Inflammatory macrophage treated with lipopolysaccharide for 4 hours (primary cell): Measurements from ENCODE around the gene LCMT1.
A peak's percentile ranks its signal among the peaks of the same experiment; 100 is the strongest.
"Not testable (repeated sequence)": the region's sequence is repeated elsewhere in the genome, so short reads cannot be mapped to it uniquely, and the experiment has no call there.

ENCODE experiments used
- DNase-seq: peaks from one replicate; pipeline ENCODE4 v3.0.0-alpha.2; 2020

Gene LCMT1

DNA sequence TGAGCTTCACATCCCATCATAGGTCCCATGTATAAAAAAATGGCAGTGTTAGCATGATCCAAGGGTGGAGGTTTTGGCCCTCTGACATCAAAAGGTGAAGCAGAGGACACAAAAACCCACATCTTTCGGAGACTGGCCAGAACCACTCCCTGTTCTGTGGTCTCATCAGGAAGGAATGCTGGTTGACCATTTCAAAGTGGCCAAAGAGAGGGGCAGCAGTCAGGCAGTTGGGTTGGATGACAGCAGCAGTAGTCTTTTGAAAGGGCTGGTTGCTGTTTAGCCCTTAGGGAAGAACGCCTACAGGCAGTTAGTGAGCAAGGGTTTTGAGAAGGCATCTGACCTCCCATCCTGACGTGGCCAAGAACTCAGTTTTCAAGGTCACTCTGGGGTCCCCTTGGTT, 40.5 kb downstream of the LCMT1 start:
- DNase-seq = no peak

DNA sequence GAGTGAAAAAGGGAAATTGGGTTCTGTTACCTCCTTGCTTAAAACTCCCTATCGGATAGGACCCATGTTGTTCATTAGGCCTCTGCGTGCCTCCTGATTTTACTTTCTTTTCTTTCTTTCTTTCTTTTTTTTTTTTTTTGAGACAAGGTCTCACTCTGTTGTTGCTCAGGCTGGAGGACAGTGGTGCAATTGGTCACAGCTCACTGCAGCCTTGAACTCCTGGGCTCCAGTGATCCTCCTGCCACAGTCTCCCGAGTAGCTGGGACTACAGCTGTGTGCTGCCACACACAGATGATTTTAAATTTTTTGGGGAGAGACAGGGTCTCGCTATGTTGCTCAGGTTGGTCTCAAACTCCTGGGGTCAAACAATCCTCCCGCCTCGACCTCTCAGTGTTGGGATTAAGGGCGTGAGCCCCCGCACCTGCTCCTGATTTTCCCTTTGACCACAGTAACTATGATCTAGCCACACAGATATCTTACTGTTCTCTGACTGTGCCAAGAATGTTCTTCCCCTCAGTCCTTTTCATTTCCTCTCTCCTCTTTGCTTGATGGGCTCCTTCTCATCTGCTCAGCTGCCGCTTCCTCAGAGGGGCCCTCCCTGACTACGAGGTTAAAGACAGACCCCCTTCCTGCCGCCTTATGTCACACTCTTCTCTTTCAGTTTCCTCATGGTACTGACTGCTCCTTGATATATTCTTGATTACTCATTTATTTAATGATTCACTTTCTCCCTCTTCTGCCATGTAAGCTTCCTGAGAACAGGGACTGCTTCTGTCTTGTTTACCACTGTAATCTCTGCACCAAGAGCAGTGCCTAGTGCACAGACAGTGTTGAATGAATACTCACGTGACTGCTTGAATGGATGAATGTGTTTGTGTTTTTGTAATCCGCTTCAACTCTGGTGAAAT, 44.3 kb downstream of the LCMT1 start:
- peak; percentile 6 for DNase-seq

DNA sequence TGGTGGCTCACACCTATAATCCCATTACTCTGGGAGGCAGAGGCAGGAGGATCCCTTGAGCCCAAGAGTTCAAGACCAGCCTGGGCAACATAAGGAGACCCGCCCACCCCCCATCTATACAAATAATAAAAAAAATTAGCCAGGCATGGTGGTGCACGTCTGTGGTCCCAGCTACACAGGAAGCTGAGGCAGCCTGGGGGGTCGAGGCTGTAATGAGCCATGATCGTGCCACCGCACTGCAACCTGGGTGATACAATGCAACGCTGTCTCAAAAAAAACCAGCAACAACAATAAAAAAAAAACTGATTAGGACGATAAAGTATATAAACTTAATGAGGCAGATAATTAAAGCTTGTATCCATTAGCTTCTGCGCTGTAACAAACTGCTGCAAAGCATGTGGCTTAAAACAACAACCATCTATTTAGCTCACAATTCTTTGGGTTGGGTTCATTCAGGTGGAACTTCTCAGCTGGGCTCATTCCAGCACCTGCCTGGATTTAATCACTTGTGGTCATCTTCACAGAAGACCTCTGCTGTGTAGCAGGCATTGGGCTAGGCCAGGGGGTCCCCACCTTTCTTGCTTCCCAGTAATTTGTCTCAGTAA, 45.8 kb downstream of the LCMT1 start:
- no peak for DNase-seq

DNA sequence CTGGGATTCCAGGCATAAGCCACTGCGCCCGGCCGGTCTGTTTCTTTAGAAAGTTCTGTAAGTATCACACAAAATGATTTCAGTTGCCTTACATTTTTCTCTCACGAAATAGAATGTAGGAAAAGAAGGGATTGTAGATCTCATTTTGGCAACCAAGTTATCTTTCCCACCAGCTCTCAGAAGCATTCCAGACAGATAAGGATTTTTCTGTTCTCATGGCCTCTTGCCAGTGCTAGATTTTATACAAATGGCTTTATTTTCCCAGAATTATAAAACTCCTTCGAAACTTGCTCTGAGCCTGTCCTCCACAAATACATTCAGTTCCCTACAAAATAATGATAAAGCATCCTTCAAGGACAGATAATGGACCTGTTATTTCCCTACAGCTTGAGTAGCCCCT, 46.9 kb downstream of the LCMT1 start:
- DNase-seq = no peak

DNA sequence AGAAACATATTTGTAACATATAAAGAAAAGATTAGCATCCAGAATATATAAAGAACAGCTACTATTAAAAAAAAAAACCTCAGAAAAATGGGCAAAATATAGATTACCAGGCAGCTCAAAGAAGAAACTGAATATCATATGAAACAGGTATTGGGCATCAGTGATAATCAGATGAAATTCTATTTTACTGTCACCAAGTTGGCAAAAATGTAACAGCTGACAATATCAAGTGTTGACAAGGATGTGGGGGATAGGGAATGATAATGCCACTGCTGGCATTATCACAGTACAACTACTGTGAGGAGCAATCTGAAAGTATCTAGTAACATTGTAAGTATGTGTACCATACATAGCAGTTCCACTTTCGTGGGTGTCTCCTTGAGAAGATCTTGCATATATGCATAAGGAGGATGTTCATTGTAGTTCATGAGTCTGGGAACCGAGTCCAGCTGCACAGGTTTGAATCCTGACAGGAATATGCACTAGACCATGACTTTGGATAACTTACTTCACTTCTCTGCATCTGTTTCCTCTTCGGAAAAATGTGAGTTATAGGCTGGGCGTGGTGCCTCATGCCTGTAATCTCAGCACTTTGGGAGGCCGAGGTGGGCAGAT, 50.3 kb downstream of the LCMT1 start:
- DNase-seq = no peak

DNA sequence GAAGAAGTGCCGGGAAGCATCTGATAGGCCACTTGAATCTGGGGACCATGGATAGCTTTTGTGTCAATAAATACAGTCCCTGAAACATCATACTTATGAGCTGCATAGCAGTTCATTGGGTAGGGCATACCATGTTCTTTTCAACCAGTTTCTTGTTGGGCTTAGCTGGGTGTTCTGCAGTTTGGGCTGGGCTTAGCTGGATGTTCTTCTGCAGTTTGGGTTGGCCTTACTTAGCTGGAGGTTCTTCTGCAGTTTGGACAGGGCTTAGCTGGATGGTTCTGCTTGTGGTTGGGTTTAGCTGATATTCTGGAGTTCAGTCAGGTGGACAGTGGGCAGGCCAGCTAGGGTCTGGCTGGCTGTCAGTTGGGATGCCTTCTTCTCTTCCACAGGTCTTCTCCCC, 52.1 kb downstream of the LCMT1 start:
- no peak for DNase-seq

DNA sequence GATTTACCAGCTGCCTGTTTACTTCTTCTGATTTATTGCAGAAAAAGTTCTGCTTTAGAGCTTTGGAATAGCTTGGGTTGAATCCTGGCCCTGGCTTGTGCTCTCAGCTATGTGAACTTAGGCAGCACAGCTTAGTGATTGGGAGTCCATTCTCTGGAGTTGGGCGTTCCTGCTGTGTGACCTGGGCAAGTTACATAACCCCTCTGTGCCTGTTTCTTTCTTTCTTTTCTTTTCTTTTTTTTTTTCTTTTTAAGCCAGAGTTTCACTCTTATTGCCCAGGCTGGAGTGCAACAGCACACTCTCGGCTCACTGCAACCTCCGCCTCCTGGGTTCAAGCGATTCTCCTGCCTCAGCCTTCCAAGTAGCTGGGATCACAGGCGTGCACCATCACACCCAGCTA, 53.7 kb downstream of the LCMT1 start:
- no peak for DNase-seq

DNA sequence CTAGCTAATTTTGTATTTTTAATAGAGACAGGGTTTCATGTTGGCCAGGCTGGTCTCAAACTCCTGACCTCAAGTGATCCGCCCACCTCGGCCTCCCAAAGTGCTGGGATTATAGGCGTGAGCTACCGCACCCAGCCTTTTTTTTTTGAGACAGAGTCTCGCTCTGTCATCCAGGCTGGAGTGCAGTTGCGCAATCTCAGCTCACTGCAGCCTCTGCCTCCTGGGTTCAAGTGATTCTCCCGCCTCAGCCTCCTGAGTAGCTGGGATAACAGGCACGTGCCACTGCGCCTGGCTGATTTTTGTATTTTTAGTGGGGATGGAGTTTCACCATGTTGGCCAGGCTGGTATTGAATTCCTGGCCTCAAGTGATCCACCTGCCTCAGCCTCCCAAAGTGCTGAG, 56.4 kb downstream of the LCMT1 start:
- DNase-seq = not testable (repeated sequence)

DNA sequence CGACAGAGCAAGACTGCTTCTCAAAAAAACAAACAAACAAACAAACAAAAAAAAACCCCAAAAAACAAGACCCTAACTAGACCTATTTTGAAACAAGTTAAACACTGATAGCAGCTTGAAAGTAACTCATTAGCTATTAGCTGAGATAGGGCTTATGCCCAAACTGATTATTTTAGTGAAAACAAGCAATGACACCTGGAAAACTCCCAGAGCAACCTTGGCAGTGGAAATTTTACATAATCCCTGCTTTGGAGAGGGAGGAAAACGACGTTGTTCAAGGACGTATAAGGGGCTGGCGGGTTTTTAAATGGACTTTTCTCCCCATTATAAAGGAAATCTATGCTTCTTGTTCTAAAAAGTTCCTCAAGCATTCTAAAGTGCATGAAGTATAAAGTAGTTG, 59.8 kb downstream of the LCMT1 start:
- no peak for DNase-seq

DNA sequence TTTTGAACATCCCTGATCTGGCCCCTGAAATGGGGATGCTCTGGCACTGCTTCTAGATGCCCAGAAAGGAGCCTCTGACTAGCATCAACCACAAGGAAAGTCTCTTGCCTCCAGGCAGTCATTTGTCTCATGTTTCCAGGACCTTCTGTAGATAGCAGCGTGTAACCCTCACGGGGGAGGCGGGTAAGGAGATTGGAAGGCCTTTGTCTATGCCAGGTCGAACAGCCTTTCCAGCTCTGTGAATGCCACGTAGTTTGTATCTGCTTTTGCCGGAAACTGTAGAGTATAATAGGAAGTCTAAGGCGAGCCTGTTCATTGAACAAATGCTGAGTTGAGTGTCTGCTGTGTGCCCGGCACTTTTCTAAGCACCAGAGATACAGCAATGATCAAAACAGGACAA, 61.3 kb downstream of the LCMT1 start:
- DNase-seq = no peak

DNA sequence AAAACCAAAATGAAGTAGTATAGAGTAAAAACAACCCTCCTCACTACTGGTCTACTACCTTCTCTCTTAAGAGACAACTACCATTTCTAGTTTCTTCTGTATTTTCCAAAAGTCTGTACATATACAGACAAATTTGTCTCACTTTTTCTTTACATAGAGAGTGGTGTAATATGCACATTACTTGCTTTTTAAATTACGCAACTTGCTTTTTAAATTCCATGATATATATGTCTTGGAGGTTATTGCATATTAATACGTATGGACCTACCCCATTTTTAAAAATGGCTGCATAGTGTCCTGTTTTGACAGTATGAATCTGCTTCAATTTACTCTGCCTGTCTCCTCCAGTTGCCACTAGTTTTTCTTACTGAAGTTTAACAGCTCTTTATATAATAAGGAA, 62.7 kb downstream of the LCMT1 start:
- no peak for DNase-seq

DNA sequence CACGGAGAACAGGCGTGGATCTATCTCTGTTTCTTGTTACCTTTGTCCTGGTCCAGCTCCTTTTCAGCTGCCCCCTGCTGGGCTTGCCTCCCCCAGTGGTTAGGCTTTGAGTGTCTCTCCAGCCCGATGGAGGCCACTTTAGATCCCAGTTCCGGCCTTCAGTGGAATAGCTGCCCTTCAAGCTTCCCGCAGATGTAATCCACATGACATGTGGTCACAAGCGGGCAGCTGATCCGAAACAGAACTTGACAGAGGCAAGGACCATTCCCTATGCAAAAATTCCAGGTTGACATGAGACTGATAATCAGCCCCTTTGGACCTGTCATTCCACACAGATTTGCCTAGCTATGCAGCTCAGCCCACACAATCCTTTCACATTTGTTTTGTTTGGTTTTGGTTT, 64.6 kb downstream of the LCMT1 start:
- DNase-seq = peak; percentile 6

DNA sequence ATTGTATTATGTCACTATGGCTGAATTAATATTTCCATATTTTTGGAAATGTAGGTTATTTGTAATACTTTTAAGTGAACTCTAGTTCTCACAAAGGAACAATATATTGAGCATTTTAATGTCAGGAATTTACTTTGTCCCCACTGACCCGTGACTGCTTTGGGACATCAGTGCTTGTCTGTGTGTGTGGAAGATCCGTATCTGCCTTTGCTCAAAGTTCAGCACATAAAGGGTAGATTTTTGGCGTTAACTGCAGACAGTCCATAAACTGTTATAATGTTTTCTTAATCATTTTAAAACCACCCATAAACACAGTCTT, 65.9 kb downstream of the LCMT1 start:
- DNase-seq = no peak

DNA sequence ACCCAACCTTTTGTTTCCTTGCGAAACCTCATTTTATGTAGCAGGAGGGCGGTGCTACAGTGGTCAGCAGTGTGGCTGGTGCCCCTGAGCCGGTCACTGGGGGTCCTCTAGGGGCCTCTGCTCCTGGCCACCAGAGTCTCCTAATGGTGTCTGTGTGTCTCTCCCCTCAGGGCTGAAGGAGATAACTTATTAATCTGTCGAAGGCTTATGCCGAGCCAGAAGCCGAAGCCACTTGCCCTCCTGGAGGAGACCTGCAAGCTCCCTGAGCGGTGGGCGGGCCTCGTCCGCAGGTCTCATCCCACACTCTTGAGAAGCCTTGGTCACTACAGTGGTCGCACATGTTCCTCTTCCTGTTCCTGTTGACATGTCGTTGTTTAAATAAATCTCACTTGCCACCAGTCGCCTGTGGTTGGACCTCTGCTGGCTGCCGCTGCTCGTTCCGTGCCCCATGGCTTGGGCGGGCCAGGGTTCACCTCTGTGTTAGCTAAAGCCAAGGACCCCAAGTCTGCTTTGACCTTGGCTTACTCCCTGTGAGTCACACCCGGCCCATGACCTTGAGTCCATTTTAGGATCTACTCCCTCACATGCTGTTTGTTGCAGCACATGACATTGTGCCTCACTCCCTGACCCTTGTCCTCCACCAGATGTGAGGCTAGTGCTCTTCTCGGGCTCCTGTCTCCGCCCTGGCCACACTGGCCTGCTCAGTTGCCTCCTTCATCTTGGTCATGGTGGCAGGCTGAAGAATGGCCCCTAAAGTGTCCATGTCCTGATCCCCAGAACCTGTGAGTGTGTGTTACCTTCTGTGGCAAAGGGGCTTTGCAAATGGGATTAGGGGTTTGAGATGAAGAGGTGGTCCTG, 66.5 kb downstream of the LCMT1 start:
- DNase-seq = peak; percentile 26

DNA sequence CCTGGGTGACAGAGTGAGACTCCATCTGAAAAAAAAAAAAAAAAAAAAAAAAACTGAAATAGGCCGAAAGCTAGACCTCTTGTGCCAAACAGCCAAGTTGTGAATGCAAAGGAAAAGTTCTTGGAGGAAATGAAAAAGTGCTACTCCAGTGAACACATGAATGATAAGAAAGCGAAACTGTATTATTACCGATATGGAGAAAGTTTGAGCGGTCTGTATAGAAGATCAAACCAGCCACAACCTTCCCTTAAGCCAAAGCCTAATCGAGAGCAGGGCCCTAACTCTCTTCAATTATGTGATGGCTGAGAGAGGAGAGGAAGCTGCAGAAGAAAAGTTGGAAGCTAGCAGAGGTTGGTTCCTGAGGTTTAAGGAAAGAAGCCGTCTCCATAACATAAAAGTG, 69.7 kb downstream of the LCMT1 start:
- not testable (repeated sequence) for DNase-seq

DNA sequence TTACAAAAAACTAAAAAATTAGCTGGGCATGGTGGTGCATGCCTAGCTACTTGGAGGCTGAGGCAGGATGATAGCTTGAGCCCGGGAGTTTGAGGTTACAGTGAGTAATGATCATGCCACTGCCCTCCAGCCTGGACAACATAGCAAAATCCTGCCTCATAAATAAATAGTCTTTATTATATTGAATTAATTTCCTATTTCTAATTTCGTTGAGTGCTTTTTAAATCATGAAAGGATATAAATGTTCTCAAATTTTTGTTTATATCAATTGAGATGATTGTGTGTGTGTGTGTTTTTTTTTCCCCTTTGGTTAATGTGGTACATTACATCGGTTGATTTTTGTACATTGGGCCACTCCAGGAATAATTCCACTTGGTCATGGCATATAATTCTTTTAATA, 73.2 kb downstream of the LCMT1 start:
- no peak for DNase-seq

DNA sequence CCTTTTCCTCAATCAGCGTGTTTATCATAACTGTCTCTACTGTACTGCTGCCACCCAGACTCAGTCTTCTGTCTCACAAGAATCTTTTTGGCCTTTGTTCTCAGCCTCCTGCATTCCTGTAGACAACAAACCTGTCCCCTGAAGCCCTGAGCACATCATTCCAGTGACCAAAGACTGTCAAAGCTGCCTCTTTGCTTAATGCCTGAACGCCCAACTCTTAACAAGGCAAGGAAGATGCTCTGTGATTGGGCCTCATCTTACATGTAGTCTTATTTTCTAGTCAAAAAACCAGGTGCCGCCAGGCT, 75.9 kb downstream of the LCMT1 start:
- DNase-seq = no peak

DNA sequence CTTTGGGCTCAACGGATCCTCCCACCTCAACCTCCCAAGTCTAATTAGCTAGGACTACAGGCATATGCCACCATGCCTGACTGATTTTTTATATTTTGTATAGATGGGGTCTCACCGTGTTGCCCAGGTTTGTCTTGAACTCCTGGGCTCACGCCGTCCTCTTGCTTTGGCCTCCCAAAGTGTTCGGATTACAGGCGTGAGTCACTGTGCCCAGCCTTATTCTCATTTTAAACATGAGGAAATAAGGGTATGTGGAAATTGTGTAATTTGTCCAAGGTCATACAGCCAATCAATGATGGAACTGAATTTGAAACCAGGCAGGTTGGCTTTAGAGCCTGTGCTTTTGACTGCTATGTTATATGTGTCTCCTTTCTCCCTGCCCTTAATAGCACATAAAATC, 77.8 kb downstream of the LCMT1 start:
- peak; percentile 12 for DNase-seq

DNA sequence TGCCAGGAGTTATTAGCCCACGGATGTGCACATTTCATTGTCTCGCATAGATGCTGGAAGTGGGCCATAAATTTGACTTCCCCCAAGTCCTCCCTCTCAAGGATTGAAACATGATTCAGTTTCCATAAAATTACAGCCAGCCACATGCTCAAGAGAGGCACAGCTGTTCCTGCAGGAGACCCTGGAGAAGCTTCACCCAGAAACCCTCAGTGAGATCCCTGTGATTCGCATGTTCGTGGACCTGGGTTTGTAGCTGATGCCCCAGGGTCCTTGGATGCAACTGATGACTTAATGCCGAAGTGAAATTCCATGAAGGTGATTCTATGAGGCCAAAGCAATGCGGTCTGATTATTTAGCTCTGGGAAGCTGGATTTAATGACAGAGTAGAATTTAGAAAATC, 80.6 kb downstream of the LCMT1 start:
- DNase-seq = no peak

DNA sequence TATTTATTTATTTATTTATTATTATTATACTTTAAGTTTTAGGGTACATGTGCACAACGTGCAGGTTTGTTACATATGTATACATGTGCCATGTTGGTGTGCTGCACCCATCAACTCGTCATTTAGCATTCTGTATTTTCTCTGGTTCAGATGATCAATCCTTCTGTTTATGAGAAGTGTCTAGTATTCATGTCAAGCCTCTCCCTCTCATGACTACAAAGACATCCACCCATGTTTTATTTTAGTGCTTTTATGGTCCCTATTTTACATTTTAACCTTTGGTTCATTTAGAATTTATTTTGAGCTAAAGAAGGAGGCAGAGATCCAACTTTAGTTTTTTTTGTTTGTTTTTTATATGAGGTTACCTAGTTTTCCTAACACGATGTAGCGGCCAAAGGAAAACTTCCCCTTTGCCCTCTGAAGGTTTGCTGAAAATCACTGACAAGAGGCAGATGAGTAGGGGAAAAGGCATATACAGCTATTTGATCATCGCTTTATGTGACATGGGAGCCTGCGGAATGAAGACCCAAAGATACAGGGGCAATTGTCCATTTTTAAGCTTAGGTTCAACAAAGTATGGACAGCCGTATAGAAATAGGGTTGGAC, 82.8 kb downstream of the LCMT1 start:
- DNase-seq = no peak

DNA sequence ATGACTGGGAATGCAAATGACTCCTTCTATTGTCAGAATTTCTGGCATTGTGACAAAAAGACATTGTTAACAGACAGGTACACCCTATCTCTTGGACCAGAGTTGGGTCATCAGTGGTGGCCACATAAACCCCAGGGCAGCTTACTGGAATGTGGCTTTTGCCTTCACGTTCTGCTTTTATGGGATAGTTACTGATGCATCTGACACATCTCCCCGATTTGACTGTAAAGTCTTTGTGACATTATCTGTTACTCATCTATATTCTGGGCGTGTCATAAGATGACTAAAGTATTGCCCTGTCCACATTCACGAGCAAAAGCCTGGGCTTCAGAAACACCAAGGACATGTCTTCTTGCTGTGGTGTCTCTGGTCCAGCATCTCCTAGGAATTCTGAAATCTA, 86.5 kb downstream of the LCMT1 start:
- no peak for DNase-seq

DNA sequence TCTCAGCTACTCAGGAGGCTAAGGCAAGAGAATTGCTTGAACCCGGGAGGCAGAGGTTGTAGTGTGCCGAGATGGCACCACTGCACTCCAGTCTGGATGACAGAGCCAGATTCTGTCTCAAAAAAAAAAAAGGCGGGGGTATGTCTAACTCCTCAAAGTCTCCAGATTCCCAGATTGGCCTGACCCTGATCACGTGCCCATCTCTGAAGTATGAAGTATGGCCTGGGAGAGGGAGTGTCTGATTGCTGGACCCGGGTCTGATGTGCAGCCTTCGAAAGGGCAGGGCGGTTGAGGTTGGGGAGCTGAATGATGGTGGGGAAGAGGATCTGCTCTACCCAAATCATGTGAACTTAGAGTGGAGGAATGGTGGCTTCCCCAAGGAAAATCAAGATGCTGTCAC, 87.9 kb downstream of the LCMT1 start:
- no peak for DNase-seq

DNA sequence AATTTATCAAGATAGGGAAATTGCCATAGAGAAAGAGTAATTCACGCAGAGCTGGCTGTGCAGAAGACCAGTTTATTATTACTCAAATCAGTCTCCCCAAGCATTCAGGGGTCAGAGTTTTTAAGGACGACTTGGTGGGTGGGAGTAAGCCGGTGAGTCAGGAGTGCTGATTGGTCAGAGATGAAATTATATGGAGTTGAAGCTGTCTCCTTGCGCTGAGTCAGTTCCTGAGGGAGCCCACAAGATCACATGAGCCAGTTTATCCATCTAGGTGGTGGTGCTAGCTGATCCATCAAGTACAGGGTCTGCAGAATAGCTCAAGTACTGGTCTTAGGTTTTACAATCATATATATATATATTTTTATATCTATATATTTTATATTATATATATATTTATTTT, 99.2 kb downstream of the LCMT1 start:
- DNase-seq = peak; percentile 33
